Endodermal cell (in vitro differentiated cells): ENCODE results near the gene RNF41. TPM values are rescaled to one million over a fixed set of nuclear protein-coding genes. Genes with fewer than 3 reads are reported as not detected.

ENCODE experiments used
- DNase-seq: peaks from one replicate; pipeline ENCODE4 v3.0.0-alpha.2; 2017
- H3K27ac ChIP-seq: 2 replicates; pipeline ENCODE4 v1.5.1; 2013; ENCODE audit warnings: mild to moderate bottlenecking, low read depth, low read length, moderate library complexity
- H3K27me3 ChIP-seq: 2 replicates; pipeline ENCODE4 v1.6.1; 2013; ENCODE audit warnings: mild to moderate bottlenecking, low read length, moderate library complexity; ENCODE audit not compliant: insufficient read depth, control insufficient read depth, poor library complexity, severe bottlenecking
- H3K36me3 ChIP-seq: 2 replicates; pipeline ENCODE4 v1.7.0; 2013; ENCODE audit warnings: mild to moderate bottlenecking, low read length, moderate library complexity; ENCODE audit not compliant: control insufficient read depth, insufficient read depth
- H3K4me1 ChIP-seq: one replicate; pipeline ENCODE4 v1.7.0; 2013; ENCODE audit warnings: low read length; ENCODE audit not compliant: control insufficient read depth, insufficient read depth
- H3K4me3 ChIP-seq: 2 replicates; pipeline ENCODE4 v1.5.1; 2013; ENCODE audit warnings: mild to moderate bottlenecking, low read length, moderate library complexity
- H3K9ac ChIP-seq: 2 replicates; pipeline ENCODE4 v1.6.1; 2013; ENCODE audit warnings: mild to moderate bottlenecking, low read length, moderate library complexity; ENCODE audit not compliant: poor library complexity, severe bottlenecking; ENCODE audit errors: extremely low read depth
- H3K9me3 ChIP-seq: 2 replicates; pipeline ENCODE4 v1.6.1; 2013; ENCODE audit warnings: mild to moderate bottlenecking, low read length, moderate library complexity; ENCODE audit not compliant: control insufficient read depth
- H3K27ac Mint-ChIP-seq: 2 replicates; pipeline ENCODE4 v1.8.0; 2020; ENCODE audit warnings: mixed read lengths
- H3K27me3 Mint-ChIP-seq: 2 replicates; pipeline ENCODE4 v1.8.0; 2021; ENCODE audit warnings: mild to moderate bottlenecking, mixed read lengths; ENCODE audit not compliant: insufficient read depth
- H3K36me3 Mint-ChIP-seq: 2 replicates; pipeline ENCODE4 v1.8.0; 2020; ENCODE audit warnings: low read depth, mixed read lengths
- H3K4me1 Mint-ChIP-seq: 2 replicates; pipeline ENCODE4 v1.8.0; 2020; ENCODE audit warnings: mixed read lengths
- H3K4me3 Mint-ChIP-seq: 2 replicates; pipeline ENCODE4 v1.8.0; 2020; ENCODE audit warnings: mild to moderate bottlenecking, moderate library complexity, mixed read lengths
- H3K9me3 Mint-ChIP-seq: 2 replicates; pipeline ENCODE4 v1.8.0; 2020; ENCODE audit warnings: mild to moderate bottlenecking, mixed read lengths
- WGBS, 2 experiments: methylation state at CpG; one replicate each; pipeline versions ENCODE4 v1.1.5 to v1.1.7; 2013; ENCODE audit warnings: missing lambda C conversion rate in 2 of 2, mixed read lengths in 1 of 2; ENCODE audit not compliant: insufficient coverage in 1 of 2, insufficient read length in 1 of 2; 5-methylcytosine and 5-hydroxymethylcytosine counted together
- total RNA-seq, 2 donors: library from RNA; stranded (reverse); fragmentation: NEBNext Ultra II Directional in 1 of 2; extraction: Animal tissue kit (Norgen Biotek cat#: 25700) in 1 of 2; gene quantifications; 2 replicates in 1 of 2; 3 replicates in 1 of 2; pipeline ENCODE4 v1.2.1, GENCODE V29; 2021
- TF ChIP-seq, protein P1 (sequence below): fragments of 200-600 bp; sonication (generic); conservative IDR thresholded peaks from 2 replicates; pipeline ENCODE4 v1.5.0; 2021; ENCODE audit warnings: antibody characterized with exemption, mild to moderate bottlenecking

RNF41 gene
- total RNA-seq, 2 donors from 2014 or later, result 45.8 to 48.9 TPM

DNA sequence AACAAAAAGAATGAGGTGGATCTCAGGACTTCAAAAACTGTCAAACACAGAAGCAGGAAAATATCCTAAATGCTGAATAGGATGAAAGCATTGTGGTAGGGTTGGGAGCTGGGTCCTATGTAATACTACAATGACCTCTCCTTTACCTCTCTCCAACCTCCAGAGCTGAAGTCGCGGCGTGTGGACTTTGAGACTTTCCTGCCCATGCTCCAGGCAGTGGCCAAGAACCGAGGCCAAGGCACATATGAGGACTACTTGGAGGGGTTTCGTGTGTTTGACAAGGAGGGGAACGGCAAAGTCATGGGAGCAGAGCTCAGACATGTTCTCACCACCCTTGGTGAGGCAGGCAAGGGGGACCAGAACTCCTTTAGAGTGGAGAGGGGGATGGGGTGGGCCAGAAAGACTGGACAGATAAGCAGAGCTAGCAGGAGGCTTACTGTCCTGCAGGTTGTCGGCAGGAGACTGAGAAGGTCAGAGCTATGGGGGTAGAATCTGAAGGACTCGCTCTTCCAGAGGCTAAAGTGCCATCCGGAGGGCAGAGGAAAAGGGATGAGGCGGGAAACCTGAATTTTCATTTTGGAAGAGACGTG lies 66.4 kb downstream of the RNF41 start:
- H3K36me3 ChIP-seq, result peaks cover 35% of the 10 kb centered on the region
- peak overlapping the region; percentile 18 for H3K4me3 ChIP-seq
- Mint-ChIP-seq H3K4me1 (peaks cover 55% of the 10 kb centered on the region), H3K9me3 (no peaks in the 10 kb centered on the region), H3K36me3 (peaks cover 28% of the 10 kb centered on the region), H3K27me3 (no peaks in the 10 kb centered on the region), H3K27ac (peak overlapping the region; percentile 6), H3K4me3 (peak overlapping the region; percentile 2)
- TF ChIP-seq, protein P1, sequence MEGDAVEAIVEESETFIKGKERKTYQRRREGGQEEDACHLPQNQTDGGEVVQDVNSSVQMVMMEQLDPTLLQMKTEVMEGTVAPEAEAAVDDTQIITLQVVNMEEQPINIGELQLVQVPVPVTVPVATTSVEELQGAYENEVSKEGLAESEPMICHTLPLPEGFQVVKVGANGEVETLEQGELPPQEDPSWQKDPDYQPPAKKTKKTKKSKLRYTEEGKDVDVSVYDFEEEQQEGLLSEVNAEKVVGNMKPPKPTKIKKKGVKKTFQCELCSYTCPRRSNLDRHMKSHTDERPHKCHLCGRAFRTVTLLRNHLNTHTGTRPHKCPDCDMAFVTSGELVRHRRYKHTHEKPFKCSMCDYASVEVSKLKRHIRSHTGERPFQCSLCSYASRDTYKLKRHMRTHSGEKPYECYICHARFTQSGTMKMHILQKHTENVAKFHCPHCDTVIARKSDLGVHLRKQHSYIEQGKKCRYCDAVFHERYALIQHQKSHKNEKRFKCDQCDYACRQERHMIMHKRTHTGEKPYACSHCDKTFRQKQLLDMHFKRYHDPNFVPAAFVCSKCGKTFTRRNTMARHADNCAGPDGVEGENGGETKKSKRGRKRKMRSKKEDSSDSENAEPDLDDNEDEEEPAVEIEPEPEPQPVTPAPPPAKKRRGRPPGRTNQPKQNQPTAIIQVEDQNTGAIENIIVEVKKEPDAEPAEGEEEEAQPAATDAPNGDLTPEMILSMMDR, result no peak
- H3K27ac ChIP-seq, result no peak overlapping the region
- H3K9ac ChIP-seq, result no peak overlapping the region
- DNase-seq, result no peak
- H3K9me3 ChIP-seq, result no peaks in the 10 kb centered on the region
- no peaks in the 10 kb centered on the region for H3K27me3 ChIP-seq
- 91 to 93% methylated on average over 8 to 11 of the region's 11 CpGs for WGBS, 2 experiments
- peaks cover 16% of the 10 kb centered on the region for H3K4me1 ChIP-seq

DNA sequence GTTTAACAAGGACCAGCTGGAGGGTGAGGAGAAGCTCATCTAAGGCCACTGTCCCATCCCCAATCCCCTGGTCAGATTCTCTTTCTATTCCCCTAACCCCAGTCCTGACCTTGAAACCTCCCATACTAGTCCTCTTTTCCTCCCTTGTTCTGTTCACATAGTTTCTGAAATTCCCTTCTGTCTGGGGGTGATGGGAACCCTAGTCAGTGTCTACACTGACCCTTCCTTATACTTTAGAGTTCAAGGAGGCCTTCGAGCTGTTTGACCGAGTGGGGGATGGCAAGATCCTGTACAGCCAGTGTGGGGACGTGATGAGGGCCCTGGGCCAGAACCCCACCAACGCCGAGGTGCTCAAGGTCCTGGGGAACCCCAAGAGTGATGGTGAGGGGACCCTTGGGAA lies 66.9 kb downstream of the RNF41 start:
- TF ChIP-seq, protein P1, result no peak
- DNase-seq, result no peak
- H3K36me3 ChIP-seq, result peaks cover 29% of the 10 kb centered on the region
- H3K27ac ChIP-seq, result no peak overlapping the region
- no peak overlapping the region for H3K9ac ChIP-seq
- peaks cover 22% of the 10 kb centered on the region for H3K36me3 Mint-ChIP-seq
- whole genome bisulfite sequencing, 2 experiments, result 90 to 97% methylated on average over 5 of the region's 5 CpGs
- H3K27ac Mint-ChIP-seq, result peak overlapping the region; percentile 6
- no peaks in the 10 kb centered on the region for H3K9me3 ChIP-seq
- no peaks in the 10 kb centered on the region for H3K9me3 Mint-ChIP-seq
- no peaks in the 10 kb centered on the region for H3K27me3 ChIP-seq
- H3K4me3 Mint-ChIP-seq, result peak overlapping the region; percentile 2
- H3K4me1 ChIP-seq, result peaks cover 16% of the 10 kb centered on the region
- H3K27me3 Mint-ChIP-seq, result no peaks in the 10 kb centered on the region
- peak overlapping the region; percentile 18 for H3K4me3 ChIP-seq
- H3K4me1 Mint-ChIP-seq, result peaks cover 50% of the 10 kb centered on the region

DNA sequence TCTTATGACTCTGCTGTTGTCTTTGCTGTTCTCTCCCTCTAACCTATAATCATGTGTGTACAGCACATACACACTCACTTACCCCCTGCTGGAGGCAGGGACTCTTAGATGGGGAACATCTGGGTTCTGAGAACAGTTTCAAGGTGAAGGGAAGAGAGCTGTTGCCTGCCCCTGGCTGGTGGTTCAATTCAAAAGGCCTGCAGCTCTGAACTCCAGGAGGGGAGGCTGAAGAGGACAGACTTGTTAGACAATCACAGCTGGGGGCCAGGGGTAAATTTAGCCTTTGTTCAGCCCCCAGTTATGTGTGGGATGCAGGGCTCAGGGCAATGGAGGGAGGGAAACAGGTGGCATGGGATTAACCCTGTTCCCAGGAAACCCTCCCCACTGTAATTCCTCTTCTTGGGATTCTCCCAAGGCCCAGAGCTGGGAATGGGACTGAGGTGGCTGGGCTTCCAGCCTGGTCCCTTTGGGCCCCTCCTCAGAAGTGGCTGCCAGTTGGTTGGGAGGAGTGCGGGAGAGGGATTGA lies 67.4 kb downstream of the RNF41 start:
- H3K9me3 Mint-ChIP-seq, result no peaks in the 10 kb centered on the region
- H3K4me3 Mint-ChIP-seq, result peak overlapping the region; percentile 85
- Histone ChIP-seq H3K4me1 (peaks cover 12% of the 10 kb centered on the region), H3K27me3 (no peaks in the 10 kb centered on the region), H3K27ac (no peak overlapping the region), H3K9me3 (no peaks in the 10 kb centered on the region), H3K4me3 (peak overlapping the region; percentile 92), H3K36me3 (peaks cover 24% of the 10 kb centered on the region), H3K9ac (peak overlapping the region; percentile 18)
- H3K27me3 Mint-ChIP-seq, result no peaks in the 10 kb centered on the region
- TF ChIP-seq, protein P1, result no peak
- peaks cover 45% of the 10 kb centered on the region for H3K4me1 Mint-ChIP-seq
- peaks cover 17% of the 10 kb centered on the region for H3K36me3 Mint-ChIP-seq
- DNase-seq, result peak; percentile 79
- peak overlapping the region; percentile 85 for H3K27ac Mint-ChIP-seq
- 100% methylated on average over 1 of the region's 1 CpG; no CpG with 5 or more reads in 1 of the 2 experiments for WGBS, 2 experiments
